Measurements from ENCODE around the gene HDAC11. TPM values are rescaled to one million over a fixed set of nuclear protein-coding genes. Genes with fewer than 3 reads are reported as not detected.

Gene HDAC11
- total RNA-seq, 1 experiment from 2014 or later, result 12.0 TPM

GRCh38 chr3:13462822-13463221 is 17.3 kb upstream of the HDAC11 start:
- H3K4me1 Mint-ChIP-seq, result peaks cover 14% of the 10 kb centered on the region
- no peak for ATAC-seq
- no peak overlapping the region for H3K4me3 Mint-ChIP-seq
- peaks cover 36% of the 10 kb centered on the region for H3K27me3 Mint-ChIP-seq (ENCODE audit: low read depth)
- ChIA-PET CTCF (interaction anchor here (0.6 to 4.2 kb wide), 13 partner anchors 11 to 371 kb away, joined by 3 to 24 read pairs (median 6); partner anchors contain the start of genes HDAC11 and NUP210), POLR2A (interaction anchor here (1.6 kb wide), 1 partner anchor 17 kb away, joined by 5 read pairs; the partner anchor contains the start of gene HDAC11)
- no peaks in the 10 kb centered on the region for H3K9me3 Mint-ChIP-seq
- H3K36me3 Mint-ChIP-seq, result no peaks in the 10 kb centered on the region
- no peak for DNase-seq (ENCODE audit: low spot score)
- H3K27ac Mint-ChIP-seq, result no peak overlapping the region
- no peak for TF ChIP-seq ZNF281 (CRISPR knock-in tag; IDR thresholded peaks at IDR 0.05)
- TF ChIP-seq IRF1 (CRISPR knock-in tag; IDR thresholded peaks at IDR 0.05), result no peak
- TF ChIP-seq ATF1 (CRISPR knock-in tag; IDR thresholded peaks at IDR 0.05), result no peak
- TF ChIP-seq NFE2L1 (CRISPR knock-in tag; IDR thresholded peaks at IDR 0.05), result no peak
- TF ChIP-seq NR2C2 (CRISPR knock-in tag; IDR thresholded peaks at IDR 0.05), result no peak
- no peak for TF ChIP-seq KAT7 (CRISPR knock-in tag; IDR thresholded peaks at IDR 0.05; ENCODE audit: borderline replicate concordance)
- TF ChIP-seq AR (CRISPR knock-in tag; IDR thresholded peaks at IDR 0.05), result no peak
- no peak for TF ChIP-seq AFF4 (CRISPR knock-in tag; IDR thresholded peaks at IDR 0.05; ENCODE audit: borderline replicate concordance)
- no peak for TF ChIP-seq NFYB (CRISPR knock-in tag; conservative IDR thresholded peaks at IDR 0.05; ENCODE audit: low read depth)
- no peak for TF ChIP-seq ESRRA (CRISPR knock-in tag; IDR thresholded peaks at IDR 0.05; ENCODE audit: borderline replicate concordance)
- no peak for TF ChIP-seq GABPB1 (CRISPR knock-in tag; IDR thresholded peaks at IDR 0.05)
- no peak for TF ChIP-seq RELA (CRISPR knock-in tag; IDR thresholded peaks at IDR 0.05; ENCODE audit: borderline replicate concordance)
- no peak for TF ChIP-seq JAZF1 (CRISPR knock-in tag; IDR thresholded peaks at IDR 0.05)
- no peak for TF ChIP-seq EMX1 (CRISPR knock-in tag; IDR thresholded peaks at IDR 0.05)
- no peak for TF ChIP-seq E2F5 (CRISPR knock-in tag; IDR thresholded peaks at IDR 0.05)
- TF ChIP-seq USF1 (CRISPR knock-in tag; IDR thresholded peaks at IDR 0.05), result no peak
- no peak for TF ChIP-seq MYBL2 (CRISPR knock-in tag; IDR thresholded peaks at IDR 0.05)
- TF ChIP-seq MXD4 (CRISPR knock-in tag; IDR thresholded peaks at IDR 0.05; ENCODE audit: borderline replicate concordance), result no peak
- no peak for TF ChIP-seq MLX (CRISPR knock-in tag; IDR thresholded peaks at IDR 0.05)
